Measurements from ENCODE around the gene CMBL. TPM values are rescaled to one million over a fixed set of nuclear protein-coding genes. Genes with fewer than 3 reads are reported as not detected.
A peak's percentile ranks its signal among the peaks of the same experiment; 100 is the strongest.

The CMBL gene
- total and polyA plus RNA-seq, 2 of the 13 experiments (the other 11 are each of a cell fraction or from before 2014, with no cell fraction given), result 11.5 to 17.0 TPM

DNA sequence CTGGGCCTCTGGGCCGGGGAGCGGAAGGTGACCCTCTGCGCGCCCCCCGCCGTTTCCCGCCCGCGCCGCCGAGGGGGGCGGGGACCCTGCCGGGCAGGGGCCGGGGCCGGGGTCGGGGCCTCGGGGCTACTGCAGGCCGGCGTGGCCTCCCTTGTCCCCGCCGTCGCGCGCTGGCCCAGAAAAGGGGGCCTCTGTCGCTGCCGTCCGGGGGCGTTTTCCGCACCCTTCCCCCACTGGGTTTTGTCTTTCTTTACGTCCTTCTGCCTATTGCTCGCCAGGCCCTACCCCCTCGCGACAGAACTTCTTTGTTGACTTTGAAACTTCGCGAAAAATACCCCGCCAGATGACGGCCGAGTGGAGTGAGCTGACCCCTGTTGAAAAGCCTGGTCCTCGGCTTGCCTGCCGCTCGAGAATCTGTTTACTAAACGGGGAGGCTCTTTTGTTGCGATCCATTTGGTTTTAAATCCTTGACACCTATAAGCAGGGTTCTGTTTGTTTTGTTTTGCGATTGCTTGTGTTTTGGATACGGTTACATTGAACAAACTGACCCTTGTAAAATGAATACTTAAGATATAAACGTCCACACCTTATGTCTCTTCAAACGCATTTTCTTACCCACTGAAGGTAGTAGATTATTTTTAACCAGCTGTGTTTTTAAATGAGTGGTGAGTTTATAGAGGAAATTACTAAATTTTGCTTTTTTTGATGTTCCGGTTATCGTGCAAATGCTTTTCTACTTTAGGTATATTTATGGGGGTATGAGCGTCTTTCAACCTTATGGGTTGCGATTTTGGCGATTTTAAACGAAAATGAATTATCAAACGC, 46.6 kb upstream of the CMBL start (continued):
- TF ChIP-seq, protein P1, sequence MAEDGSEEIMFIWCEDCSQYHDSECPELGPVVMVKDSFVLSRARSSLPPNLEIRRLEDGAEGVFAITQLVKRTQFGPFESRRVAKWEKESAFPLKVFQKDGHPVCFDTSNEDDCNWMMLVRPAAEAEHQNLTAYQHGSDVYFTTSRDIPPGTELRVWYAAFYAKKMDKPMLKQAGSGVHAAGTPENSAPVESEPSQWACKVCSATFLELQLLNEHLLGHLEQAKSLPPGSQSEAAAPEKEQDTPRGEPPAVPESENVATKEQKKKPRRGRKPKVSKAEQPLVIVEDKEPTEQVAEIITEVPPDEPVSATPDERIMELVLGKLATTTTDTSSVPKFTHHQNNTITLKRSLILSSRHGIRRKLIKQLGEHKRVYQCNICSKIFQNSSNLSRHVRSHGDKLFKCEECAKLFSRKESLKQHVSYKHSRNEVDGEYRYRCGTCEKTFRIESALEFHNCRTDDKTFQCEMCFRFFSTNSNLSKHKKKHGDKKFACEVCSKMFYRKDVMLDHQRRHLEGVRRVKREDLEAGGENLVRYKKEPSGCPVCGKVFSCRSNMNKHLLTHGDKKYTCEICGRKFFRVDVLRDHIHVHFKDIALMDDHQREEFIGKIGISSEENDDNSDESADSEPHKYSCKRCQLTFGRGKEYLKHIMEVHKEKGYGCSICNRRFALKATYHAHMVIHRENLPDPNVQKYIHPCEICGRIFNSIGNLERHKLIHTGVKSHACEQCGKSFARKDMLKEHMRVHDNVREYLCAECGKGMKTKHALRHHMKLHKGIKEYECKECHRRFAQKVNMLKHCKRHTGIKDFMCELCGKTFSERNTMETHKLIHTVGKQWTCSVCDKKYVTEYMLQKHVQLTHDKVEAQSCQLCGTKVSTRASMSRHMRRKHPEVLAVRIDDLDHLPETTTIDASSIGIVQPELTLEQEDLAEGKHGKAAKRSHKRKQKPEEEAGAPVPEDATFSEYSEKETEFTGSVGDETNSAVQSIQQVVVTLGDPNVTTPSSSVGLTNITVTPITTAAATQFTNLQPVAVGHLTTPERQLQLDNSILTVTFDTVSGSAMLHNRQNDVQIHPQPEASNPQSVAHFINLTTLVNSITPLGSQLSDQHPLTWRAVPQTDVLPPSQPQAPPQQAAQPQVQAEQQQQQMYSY (CRISPR knock-in tag; IDR thresholded peaks at IDR 0.05), result no peak
- TF ChIP-seq ZFP36L1 (CRISPR knock-in tag; IDR thresholded peaks at IDR 0.05), result no peak
- TF ChIP-seq, protein P2, sequence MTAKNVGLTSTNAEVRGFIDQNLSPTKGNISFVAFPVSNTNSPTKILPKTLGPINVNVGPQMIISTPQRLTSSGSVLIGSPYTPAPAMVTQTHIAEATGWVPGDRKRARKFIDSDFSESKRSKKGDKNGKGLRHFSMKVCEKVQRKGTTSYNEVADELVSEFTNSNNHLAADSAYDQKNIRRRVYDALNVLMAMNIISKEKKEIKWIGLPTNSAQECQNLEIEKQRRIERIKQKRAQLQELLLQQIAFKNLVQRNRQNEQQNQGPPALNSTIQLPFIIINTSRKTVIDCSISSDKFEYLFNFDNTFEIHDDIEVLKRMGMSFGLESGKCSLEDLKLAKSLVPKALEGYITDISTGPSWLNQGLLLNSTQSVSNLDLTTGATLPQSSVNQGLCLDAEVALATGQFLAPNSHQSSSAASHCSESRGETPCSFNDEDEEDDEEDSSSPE (CRISPR knock-in tag; IDR thresholded peaks at IDR 0.05), result peak; percentile 54; the same call in 1 of the 2 replicates
- TF ChIP-seq, protein P3, sequence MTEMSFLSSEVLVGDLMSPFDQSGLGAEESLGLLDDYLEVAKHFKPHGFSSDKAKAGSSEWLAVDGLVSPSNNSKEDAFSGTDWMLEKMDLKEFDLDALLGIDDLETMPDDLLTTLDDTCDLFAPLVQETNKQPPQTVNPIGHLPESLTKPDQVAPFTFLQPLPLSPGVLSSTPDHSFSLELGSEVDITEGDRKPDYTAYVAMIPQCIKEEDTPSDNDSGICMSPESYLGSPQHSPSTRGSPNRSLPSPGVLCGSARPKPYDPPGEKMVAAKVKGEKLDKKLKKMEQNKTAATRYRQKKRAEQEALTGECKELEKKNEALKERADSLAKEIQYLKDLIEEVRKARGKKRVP (CRISPR knock-in tag; IDR thresholded peaks at IDR 0.05), result no peak
- TF ChIP-seq, protein P4, sequence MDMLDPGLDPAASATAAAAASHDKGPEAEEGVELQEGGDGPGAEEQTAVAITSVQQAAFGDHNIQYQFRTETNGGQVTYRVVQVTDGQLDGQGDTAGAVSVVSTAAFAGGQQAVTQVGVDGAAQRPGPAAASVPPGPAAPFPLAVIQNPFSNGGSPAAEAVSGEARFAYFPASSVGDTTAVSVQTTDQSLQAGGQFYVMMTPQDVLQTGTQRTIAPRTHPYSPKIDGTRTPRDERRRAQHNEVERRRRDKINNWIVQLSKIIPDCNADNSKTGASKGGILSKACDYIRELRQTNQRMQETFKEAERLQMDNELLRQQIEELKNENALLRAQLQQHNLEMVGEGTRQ (IDR thresholded peaks at IDR 0.05; ENCODE audit: low read depth, low read length), result no peak
- TF ChIP-seq, protein P4 (CRISPR knock-in tag; IDR thresholded peaks at IDR 0.05; ENCODE audit: borderline replicate concordance), result no peak
- TF ChIP-seq KDM3A (CRISPR knock-in tag; IDR thresholded peaks at IDR 0.05; ENCODE audit: low read depth), result no peak
- TF ChIP-seq ZSCAN9 (CRISPR knock-in tag; IDR thresholded peaks at IDR 0.05; ENCODE audit: borderline replicate concordance), result 0 out of 2 replicates have a peak, but pooled peaks have one; percentile 27
- peak; percentile 59 for TF ChIP-seq KMT2A (CRISPR knock-in tag; IDR thresholded peaks at IDR 0.05)

Data from HepG2 (cell line).